ENCODE data around the gene ACVR1B.

ACVR1B gene

GRCh38 chr12:51925346-51926063 lies 26.0 kb upstream of the ACVR1B start:
- DNase-seq (ENCODE audit: low spot score) = no peak
- no peak for TF ChIP-seq CTCF (IDR thresholded peaks at IDR 0.05)
- H3K27ac ChIP-seq = no peak overlapping the region
- no peak overlapping the region for H3K4me3 ChIP-seq

GRCh38 chr12:51926064-51926632 lies 25.4 kb upstream of the ACVR1B start:
- DNase-seq (ENCODE audit: low spot score) = no peak
- Histone ChIP-seq H3K4me3 (no peak overlapping the region), H3K27ac (peak overlapping the region in 1 of 2 donors; percentile 45)
- no peak for TF ChIP-seq CTCF (IDR thresholded peaks at IDR 0.05)

GRCh38 chr12:51926718-51927117 lies 24.8 kb upstream of the ACVR1B start:
- Histone ChIP-seq H3K27ac (peak overlapping the region in 1 of 2 donors; percentile 45), H3K4me3 (no peak overlapping the region)
- no peak for DNase-seq (ENCODE audit: low spot score)
- no peak for TF ChIP-seq CTCF (IDR thresholded peaks at IDR 0.05)

- no peak overlapping the region for H3K4me3 ChIP-seq
- no peak for TF ChIP-seq CTCF (IDR thresholded peaks at IDR 0.05)
- DNase-seq (ENCODE audit: low spot score) = no peak
- H3K27ac ChIP-seq = no peak overlapping the region
These were observed 19.1 kb upstream of the ACVR1B start for GRCh38 chr12:51932218-51933076.

GRCh38 chr12:51934080-51934479 lies 17.4 kb upstream of the ACVR1B start:
- Histone ChIP-seq H3K4me3 (no peak overlapping the region), H3K27ac (no peak overlapping the region)
- TF ChIP-seq CTCF (IDR thresholded peaks at IDR 0.05) = no peak
- no peak for DNase-seq (ENCODE audit: low spot score)

- DNase-seq (ENCODE audit: low spot score) = peak; percentile 33
- TF ChIP-seq CTCF (IDR thresholded peaks at IDR 0.05) = no peak
These were observed 13.6 kb upstream of the ACVR1B start for GRCh38 chr12:51937926-51938325.

More at GRCh38 chr12:51937926-51938325, 13.6 kb upstream of the ACVR1B start:
- Histone ChIP-seq H3K4me3 (no peak overlapping the region), H3K27ac (no peak overlapping the region)
